DOHH2 (cell line): Measurements from ENCODE around the gene SYT6.

Experiments used
- H3F3A ChIP-seq: fragments of 200-600 bp; sonication (generic), shearing (Covaris generic); 2 replicates; pipeline ENCODE4 v1.6.0; 2016; ENCODE audit warnings: antibody characterized with exemption, mild to moderate bottlenecking; ENCODE audit not compliant: control insufficient read depth, insufficient read depth
- H3K27ac ChIP-seq: fragments of 200-600 bp; sonication (generic); 2 replicates; pipeline ENCODE4 v1.5.1; 2014; ENCODE audit warnings: low read depth, mild to moderate bottlenecking, low read length, moderate library complexity
- H3K27me3 ChIP-seq: fragments of 200-600 bp; sonication (generic); 2 replicates; pipeline ENCODE4 v1.6.1; 2014; ENCODE audit warnings: mild to moderate bottlenecking, low read length, mixed read lengths; ENCODE audit not compliant: control insufficient read depth
- H3K36me3 ChIP-seq: fragments of 200-600 bp; sonication (generic); 2 replicates; pipeline ENCODE4 v1.6.1; 2014; ENCODE audit warnings: mild to moderate bottlenecking, low read length, moderate library complexity, mixed read lengths; ENCODE audit not compliant: control insufficient read depth
- H3K4me1 ChIP-seq: fragments of 200-600 bp; sonication (generic); 2 replicates; pipeline ENCODE4 v1.6.1; 2014; ENCODE audit warnings: mild to moderate bottlenecking, low read length, mixed read lengths; ENCODE audit not compliant: control insufficient read depth
- H3K4me2 ChIP-seq: fragments of 200-600 bp; sonication (generic); 2 replicates; pipeline ENCODE4 v1.6.0; 2014; ENCODE audit warnings: mild to moderate bottlenecking, low read length, moderate library complexity
- H3K4me3 ChIP-seq: fragments of 200-600 bp; sonication (generic); 2 replicates; pipeline ENCODE4 v1.5.1; 2014; ENCODE audit warnings: mild to moderate bottlenecking, low read length, mixed read lengths
- H3K79me2 ChIP-seq: fragments of 200-600 bp; sonication (generic); 2 replicates; pipeline ENCODE4 v1.6.1; 2014; ENCODE audit warnings: mild to moderate bottlenecking, low read length, mixed read lengths; ENCODE audit not compliant: control insufficient read depth
- H3K9me2 ChIP-seq: fragments of 200-600 bp; sonication (generic); replicated peaks from 2 replicates; pipeline ENCODE4 v1.6.1; 2014; ENCODE audit warnings: mild to moderate bottlenecking, low read length, mixed read lengths; ENCODE audit not compliant: control insufficient read depth
- H3K9me3 ChIP-seq: fragments of 200-600 bp; sonication (generic); 2 replicates; pipeline ENCODE4 v1.6.1; 2014; ENCODE audit warnings: antibody characterized with exemption, low read length, mixed read lengths; ENCODE audit not compliant: control insufficient read depth, insufficient read depth
- H4K20me1 ChIP-seq: fragments of 200-600 bp; sonication (generic); 2 replicates; pipeline ENCODE4 v1.6.0; 2014; ENCODE audit warnings: low read depth, mild to moderate bottlenecking, antibody characterized with exemption, low read length, moderate library complexity; ENCODE audit not compliant: control insufficient read depth, insufficient read depth
- EZH2phosphoT487 ChIP-seq: fragments of 200-600 bp; sonication (generic); IDR thresholded peaks from 2 replicates; pipeline ENCODE4 v1.6.1; 2017; ENCODE audit warnings: borderline replicate concordance, mild to moderate bottlenecking, antibody characterized with exemption, low read length, moderate library complexity, mixed read lengths
- TF ChIP-seq, protein P1 (sequence below): fragments of 200-600 bp; sonication (generic); IDR thresholded peaks from one replicate; pipeline ENCODE4 v1.5.1; 2014; ENCODE audit warnings: antibody characterized with exemption, mild to moderate bottlenecking, low read depth, low read length; ENCODE audit not compliant: poor library complexity, severe bottlenecking

The SYT6 gene

GRCh38 chr1:114118351-114118990 lies 35.2 kb downstream of the SYT6 start:
- H3K4me2 ChIP-seq: no peak overlapping the region
- no peak overlapping the region for H3K27ac ChIP-seq
- H3K9me3 ChIP-seq: no peaks in the 10 kb centered on the region
- no peak overlapping the region for H3K4me3 ChIP-seq
- H3K79me2 ChIP-seq: no peaks in the 10 kb centered on the region
- no peaks in the 10 kb centered on the region for H3K9me2 ChIP-seq
- no peaks in the 10 kb centered on the region for H3K4me1 ChIP-seq
- no peaks in the 10 kb centered on the region for H3K36me3 ChIP-seq
- TF ChIP-seq, protein P1, sequence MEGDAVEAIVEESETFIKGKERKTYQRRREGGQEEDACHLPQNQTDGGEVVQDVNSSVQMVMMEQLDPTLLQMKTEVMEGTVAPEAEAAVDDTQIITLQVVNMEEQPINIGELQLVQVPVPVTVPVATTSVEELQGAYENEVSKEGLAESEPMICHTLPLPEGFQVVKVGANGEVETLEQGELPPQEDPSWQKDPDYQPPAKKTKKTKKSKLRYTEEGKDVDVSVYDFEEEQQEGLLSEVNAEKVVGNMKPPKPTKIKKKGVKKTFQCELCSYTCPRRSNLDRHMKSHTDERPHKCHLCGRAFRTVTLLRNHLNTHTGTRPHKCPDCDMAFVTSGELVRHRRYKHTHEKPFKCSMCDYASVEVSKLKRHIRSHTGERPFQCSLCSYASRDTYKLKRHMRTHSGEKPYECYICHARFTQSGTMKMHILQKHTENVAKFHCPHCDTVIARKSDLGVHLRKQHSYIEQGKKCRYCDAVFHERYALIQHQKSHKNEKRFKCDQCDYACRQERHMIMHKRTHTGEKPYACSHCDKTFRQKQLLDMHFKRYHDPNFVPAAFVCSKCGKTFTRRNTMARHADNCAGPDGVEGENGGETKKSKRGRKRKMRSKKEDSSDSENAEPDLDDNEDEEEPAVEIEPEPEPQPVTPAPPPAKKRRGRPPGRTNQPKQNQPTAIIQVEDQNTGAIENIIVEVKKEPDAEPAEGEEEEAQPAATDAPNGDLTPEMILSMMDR: no peak
- TF ChIP-seq EZH2phosphoT487: no peak
- no peaks in the 10 kb centered on the region for H4K20me1 ChIP-seq
- no peaks in the 10 kb centered on the region for H3K27me3 ChIP-seq
- H3F3A ChIP-seq: no peaks in the 10 kb centered on the region

- Histone ChIP-seq H3K4me3 (no peak overlapping the region), H4K20me1 (no peaks in the 10 kb centered on the region), H3K36me3 (no peaks in the 10 kb centered on the region), H3K4me1 (no peaks in the 10 kb centered on the region), H3K9me3 (no peaks in the 10 kb centered on the region), H3K27me3 (no peaks in the 10 kb centered on the region), H3K4me2 (no peak overlapping the region), H3K27ac (no peak overlapping the region), H3K9me2 (no peaks in the 10 kb centered on the region), H3F3A (no peaks in the 10 kb centered on the region), H3K79me2 (no peaks in the 10 kb centered on the region)
- no peak for TF ChIP-seq EZH2phosphoT487
Measured at GRCh38 chr1:114117654-114118053, 36.0 kb downstream of the SYT6 start.

GRCh38 chr1:114116086-114116485 lies 37.6 kb downstream of the SYT6 start:
- no peak overlapping the region for H3K4me2 ChIP-seq
- H3F3A ChIP-seq: no peaks in the 10 kb centered on the region
- H3K79me2 ChIP-seq: no peaks in the 10 kb centered on the region
- no peaks in the 10 kb centered on the region for H3K27me3 ChIP-seq
- no peak overlapping the region for H3K27ac ChIP-seq
- H3K4me3 ChIP-seq: no peak overlapping the region
- no peaks in the 10 kb centered on the region for H3K9me2 ChIP-seq
- no peaks in the 10 kb centered on the region for H3K4me1 ChIP-seq
- no peaks in the 10 kb centered on the region for H3K36me3 ChIP-seq
- TF ChIP-seq, protein P1: no peak
- no peak for TF ChIP-seq EZH2phosphoT487
- no peaks in the 10 kb centered on the region for H4K20me1 ChIP-seq
- H3K9me3 ChIP-seq: no peaks in the 10 kb centered on the region

DNA sequence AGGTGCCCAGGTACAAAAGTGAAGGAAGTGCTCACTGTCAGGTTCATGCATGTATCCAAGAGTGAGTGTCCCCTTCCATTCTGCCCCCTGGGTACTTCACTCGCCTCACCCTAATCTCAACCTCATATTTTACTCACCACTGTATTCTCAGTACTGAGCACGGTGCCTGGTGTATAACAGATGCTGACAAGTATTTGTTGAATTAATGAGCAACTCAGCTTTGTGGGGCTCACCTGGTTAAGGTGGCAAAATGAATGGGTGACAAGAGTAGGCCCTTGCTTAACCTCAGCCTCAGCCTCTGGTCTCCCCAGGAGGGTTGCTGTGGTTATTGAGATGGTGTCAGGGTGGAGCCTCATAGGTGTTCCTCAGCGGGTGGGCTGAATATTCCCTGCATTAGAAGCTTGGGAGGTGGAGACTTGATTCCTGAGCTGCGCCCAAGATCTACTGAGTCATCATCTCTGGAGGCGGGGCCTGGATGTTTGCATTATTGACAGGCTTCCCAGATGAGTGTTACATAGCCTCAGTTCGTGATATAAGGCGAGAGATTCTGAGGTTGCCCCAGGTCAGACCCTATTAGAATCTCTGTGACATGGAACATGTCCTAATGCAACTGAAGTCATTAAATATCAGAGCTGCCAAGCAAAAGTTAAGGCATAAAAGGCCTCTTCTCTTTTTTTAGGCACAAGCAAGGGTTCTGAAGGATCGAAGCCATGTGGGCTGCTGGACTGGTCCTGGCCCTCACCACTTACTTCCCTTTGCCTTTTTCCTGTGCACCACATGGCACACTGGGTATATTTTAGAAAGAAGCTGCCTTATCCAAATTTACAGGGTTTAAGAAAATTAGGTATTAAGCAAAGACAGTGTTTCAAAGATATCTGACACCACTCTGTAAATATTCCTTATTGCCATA lies 39.2 kb downstream of the SYT6 start:
- H3K27ac ChIP-seq: no peak overlapping the region
- no peak overlapping the region for H3K4me2 ChIP-seq
- H3K79me2 ChIP-seq: no peaks in the 10 kb centered on the region
- no peak overlapping the region for H3K4me3 ChIP-seq
- no peaks in the 10 kb centered on the region for H3K9me2 ChIP-seq
- no peaks in the 10 kb centered on the region for H3F3A ChIP-seq
- H4K20me1 ChIP-seq: no peaks in the 10 kb centered on the region
- H3K36me3 ChIP-seq: no peaks in the 10 kb centered on the region
- no peaks in the 10 kb centered on the region for H3K9me3 ChIP-seq
- no peaks in the 10 kb centered on the region for H3K27me3 ChIP-seq
- no peaks in the 10 kb centered on the region for H3K4me1 ChIP-seq
- TF ChIP-seq, protein P1: no peak
- no peak for TF ChIP-seq EZH2phosphoT487
